GM19438 (cell line): ENCODE data around the gene ZYG11B.
A peak's percentile ranks its signal among the peaks of the same experiment; 100 is the strongest.
"Not testable (repeated sequence)": the region's sequence is repeated elsewhere in the genome, so short reads cannot be mapped to it uniquely, and the experiment has no call there.

Source experiments
- ATAC-seq: cut with Tn5 transposase; IDR thresholded peaks from one replicate; pipeline ENCODE4 v1.9.1; 2021; ENCODE audit warnings: low read depth; ENCODE audit not compliant: unreplicated experiment

ZYG11B gene

DNA sequence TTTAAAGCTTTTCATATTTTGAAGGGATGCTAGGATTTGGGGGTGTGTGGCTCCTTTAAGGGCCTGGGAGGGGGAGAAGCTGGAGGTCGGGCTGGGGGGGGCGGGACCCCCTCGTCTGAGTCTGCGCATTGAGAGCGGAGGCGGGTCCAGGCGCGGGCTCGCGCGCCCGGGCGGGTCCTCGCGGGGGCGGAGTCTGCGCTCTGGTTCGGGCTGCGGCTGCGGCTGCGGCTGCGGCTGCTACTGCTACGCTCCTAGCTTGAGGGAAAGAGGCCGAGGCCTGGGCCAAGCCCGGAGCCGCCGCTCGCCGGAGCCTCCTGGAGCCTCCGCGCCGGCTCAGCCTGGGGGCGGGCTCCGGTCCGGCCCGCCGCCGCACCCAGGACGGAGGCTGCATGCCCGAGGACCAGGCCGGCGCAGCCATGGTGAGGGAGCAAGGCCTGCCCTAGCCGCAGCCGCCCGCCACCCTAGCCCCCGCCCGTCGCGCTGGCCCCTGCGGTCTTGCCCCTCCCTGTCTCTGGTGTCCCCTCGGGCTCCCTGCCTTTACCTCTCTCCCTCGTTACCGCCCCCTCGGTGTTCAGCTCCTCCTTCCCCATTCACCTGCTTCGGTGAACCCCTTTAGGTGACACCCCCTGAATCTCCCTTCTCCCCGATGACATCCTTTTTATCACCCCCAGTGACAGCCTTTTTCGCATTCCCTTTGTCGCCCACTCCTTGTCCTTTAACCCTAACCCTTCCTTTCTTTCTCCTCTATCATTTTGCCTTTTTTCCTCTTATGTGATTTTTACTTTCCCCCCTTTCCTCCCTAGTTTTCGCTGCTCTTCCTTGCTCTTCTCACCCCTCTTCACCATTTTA is at the start of gene ZYG11B:
Gene ZYG11B, plus strand, starts transcription at position 189 of the 849 bp plus-strand sequence. Its CDS starts 201 bp downstream, at position 390.
- ATAC-seq, result peak; percentile 97

DNA sequence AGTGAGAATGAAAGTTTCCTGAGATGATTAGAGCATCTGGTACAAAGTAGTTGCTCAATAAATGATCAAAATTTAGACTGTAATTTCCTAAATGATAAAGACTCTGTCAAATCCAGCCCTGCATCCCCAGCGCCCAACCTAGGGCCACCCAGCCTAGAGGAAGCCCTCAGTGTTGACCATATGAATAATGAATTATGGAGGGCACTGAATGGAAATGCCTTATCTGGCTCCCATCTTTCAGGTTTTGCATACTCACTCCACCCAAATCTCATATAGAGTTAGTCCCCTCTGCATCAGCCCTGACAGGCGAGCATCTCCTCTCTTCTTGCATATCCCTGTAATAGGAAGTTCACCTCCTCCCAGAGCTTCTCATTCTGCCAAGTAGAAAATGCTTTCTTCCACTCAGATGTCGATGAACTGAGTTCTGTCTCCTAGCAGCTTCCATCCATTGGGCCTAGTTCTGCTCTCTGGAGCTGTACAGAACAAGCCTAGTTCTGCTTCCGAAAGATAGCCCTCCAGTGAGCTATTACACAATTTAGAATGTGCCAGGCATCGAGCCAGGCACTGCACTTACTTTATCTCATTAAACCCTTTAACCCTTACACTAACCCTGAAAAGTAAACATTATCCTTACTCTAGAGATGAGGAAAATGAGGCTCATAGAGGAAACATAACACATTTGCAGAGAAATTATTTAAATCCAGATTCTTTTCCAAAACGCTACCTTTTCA is 49.0 kb upstream of the ZYG11B start:
- no peak for ATAC-seq

DNA sequence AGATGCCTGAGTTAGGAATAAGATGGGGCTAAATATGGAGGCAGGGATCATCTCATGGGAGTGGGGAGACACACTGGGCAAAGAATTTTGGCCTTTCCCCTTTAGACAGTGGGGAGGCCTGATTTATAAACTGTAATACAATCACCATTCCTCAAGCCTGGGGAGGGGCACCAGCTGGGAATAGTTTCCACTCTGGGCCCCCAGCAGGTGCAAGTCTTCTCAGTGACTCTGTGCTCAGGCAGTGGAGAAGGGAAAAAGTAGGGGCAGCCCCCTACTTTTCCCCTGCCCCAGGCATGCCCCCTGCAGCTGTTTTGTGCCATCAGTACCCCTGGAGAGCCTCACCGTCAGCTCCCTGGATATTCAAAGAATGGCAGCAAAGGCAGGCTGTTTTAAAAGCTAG is 47.2 kb upstream of the ZYG11B start:
- ATAC-seq, result no peak

DNA sequence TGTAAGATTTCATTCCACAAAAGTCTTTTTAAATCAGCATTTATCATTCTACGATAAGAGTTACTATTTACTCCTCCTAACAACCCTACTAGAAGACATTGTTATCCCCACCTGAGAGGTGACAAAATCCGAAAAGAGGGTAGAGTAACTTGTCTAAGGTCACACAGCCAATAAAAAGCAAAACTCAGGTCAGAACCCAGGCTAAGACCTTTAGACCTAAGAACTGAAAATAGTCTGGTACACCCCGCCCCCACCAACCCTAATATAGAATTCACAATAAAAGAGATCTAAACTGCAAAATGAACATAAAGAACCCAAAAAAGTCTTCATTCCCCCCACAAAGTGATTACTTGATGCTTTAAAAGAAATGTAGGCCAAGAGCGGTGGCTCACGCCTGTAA is 46.8 kb upstream of the ZYG11B start:
- no peak for ATAC-seq

DNA sequence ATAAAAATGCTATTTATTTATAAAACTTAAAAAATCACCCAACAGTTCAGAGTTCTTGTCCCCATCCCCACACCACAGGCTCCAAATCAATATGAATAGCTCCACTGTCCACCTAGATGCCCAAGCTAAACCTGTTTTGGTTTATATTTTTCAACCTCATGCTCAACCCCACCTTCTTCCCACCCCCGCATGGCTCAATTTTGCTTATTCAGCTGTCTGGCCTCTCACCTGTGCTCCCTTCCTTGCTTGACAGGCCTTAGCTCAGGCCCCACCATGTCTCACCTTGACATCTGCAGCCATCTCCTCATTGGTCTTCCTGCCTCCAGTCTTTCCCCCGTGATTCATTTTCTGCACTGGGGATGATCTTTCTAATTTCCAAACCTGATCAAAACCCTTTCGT is 45.9 kb upstream of the ZYG11B start:
- ATAC-seq, result no peak

DNA sequence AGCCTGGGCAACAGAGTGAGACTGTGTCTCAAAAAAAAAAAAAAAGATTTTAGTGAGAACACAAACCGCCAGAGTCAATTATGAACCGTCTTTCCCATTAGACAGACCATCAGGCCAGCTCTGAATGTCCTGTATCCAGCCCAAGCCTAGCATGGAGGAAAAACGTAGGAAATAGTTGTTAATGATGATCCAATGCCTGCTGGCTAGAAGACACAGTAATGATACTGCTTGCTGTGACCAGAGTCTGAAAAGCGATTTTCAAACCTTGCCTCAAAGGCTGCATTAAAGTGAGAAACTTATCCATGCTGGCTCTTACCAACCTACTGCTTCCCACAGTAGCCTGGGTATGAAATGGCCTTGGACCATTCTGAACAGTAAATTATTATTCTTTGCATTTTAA is 45.1 kb upstream of the ZYG11B start:
- no peak for ATAC-seq

DNA sequence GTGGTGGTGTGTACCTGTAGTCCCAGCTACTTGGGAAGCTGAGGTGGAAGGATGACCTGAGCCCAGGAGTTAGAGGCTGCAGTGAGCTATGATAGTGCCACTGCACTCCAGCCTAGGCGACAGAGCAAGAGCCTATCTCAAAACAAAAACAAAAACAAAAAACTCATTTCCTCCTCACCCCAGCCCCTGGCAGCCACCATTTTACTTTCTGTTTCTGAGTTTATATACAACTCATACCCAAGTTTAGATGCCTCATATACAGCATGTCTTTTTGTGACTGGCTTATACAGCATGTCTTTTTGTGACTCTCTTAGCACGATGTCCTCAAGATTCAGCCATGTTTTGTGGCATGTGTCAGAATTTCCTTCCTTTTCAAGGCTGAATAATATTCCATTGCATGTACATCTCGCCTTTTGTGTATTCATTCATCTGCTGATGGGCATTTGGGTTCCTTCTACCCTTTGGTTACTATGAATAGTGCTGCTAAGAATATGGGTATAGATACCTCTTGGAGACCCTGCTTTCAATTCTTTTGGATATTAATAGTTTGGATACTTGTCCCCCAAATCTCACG is 42.8 kb upstream of the ZYG11B start:
- ATAC-seq, result no peak

DNA sequence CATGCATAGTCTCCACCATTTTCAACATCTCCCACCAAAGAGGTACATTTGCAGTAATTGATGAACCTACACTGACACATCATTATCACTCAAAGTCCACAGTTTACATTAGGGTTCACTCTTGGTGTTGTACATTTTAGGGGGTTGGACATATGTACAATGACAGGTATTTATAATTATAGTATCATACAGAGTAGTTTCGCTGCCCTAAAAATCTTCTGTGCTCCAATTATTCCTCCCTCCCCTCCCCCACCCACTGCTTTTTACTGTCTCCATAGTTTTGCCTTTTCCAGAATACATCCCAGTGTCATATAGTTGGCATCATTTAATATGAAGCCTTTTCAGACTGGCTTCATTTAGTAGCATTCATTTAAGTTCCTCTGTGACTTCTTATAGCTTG is 41.7 kb upstream of the ZYG11B start:
- no peak for ATAC-seq

DNA sequence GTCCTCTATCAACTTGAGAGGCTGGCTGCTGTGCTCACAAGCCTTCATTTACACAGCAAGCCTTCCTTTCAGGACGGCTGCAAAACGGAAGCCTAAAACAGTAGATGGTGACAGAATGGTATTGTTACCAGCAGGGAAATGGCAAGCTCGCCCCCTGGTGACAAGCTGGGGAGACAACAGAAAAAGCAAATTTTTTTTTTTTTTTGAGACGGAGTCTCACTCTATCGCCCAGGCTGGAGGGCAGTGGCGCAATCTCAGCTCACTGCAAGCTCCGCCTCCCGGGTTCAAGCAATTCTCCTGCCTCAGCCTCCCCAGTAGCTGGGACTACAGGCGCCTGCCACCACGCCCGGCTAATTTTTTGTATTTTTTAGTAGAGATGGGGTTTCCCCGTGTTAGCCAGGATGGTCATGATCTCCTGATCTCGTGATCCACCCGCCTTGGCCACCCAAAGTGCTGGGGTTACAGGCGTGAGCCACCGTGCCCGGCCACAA is 39.9 kb upstream of the ZYG11B start:
- peak; percentile 66 for ATAC-seq

DNA sequence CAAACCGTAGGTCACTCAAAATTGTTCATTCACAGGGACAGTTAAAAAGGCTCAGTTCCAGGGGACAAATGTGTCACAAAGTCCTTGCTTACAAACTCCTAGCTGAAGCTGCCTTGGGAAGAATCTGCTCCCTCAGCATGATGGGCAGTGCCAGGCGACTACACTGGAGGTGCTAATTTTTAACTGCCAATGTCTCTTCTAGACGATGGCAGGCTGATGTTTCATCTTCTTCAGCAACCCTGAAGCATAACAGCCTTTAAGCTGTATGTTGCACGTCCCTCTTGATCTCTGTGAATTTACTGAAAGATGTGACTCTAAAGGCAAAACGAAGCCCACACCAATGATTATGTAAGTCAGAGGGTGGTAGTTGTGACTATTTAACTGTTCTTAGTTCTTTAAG is 39.4 kb upstream of the ZYG11B start:
- no peak for ATAC-seq

DNA sequence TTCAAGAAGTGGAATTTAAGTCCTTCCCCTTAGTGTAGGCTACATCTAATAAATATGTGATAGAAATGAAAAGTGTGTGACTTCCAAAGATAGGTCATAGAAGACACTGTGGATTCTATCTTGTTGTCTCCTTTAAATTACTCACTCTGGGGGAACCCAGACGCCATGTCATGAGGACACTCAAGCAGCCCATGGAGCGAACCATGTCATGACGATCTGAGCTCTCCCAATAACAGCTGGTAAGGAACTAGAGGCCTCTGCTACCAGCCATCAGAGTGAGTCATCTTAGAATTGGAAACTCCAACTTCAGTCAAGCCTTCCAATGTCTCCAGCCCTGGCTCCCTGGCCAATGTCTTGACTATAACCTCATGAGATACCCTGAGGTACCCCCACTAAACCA is 34.4 kb upstream of the ZYG11B start:
- ATAC-seq, result no peak

DNA sequence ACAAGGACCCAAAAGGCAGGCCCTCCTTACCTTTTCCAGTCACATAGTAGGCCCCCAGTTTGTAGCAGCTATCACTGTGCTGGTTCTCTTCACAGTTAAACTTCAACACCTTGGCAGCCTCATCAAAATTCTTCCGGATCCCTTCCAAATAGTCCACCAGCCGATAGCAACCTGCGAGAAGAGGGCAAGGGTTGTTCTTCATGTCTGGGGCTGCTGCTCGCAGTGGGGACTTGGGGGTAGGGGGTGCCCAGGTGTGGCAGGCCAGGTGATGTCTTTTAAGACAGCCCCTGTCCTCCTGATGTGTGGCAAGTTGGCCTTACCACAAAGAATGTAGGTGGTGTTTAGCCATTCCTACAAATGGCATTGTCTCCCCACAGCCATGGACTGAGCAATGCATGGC is 33.6 kb upstream of the ZYG11B start:
- ATAC-seq, result no peak

DNA sequence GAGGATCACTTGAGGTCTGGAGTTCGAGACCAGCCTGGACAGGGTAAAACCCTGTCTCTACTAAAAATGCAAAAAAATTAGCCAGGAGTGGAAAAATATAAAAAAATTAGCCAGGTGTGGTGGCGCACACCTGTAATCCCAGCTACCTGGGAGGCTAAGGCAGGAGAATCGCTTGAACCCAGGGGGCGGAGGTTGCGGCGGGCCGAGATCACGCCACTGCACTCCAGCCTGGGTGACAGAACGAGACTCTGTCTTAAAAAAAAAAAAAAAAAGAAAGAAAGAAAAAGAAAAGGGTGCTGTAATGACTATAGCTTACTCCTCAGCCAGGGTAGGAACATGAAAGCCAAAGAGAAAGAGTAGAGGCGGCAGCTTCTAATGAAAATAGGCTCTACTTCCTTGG is 32.9 kb upstream of the ZYG11B start:
- not testable (repeated sequence) for ATAC-seq

DNA sequence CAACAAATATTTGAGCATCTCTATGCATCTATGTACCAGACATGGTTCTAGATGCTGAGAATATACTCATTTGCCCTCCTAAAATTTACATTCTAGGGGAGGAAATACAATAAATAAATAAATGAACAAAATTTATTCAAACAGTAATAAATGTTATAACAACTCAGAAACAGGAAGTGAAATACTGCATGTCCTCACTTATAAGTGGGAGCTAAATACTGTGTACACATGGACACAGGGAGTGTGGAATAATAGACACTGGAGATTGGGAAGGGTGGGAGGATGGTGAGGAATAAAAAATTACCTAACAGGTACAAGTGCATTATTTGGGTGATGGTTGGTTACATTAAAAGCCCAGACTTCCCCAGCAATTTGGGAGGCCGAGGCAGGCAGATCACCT is 32.4 kb upstream of the ZYG11B start:
- no peak for ATAC-seq

DNA sequence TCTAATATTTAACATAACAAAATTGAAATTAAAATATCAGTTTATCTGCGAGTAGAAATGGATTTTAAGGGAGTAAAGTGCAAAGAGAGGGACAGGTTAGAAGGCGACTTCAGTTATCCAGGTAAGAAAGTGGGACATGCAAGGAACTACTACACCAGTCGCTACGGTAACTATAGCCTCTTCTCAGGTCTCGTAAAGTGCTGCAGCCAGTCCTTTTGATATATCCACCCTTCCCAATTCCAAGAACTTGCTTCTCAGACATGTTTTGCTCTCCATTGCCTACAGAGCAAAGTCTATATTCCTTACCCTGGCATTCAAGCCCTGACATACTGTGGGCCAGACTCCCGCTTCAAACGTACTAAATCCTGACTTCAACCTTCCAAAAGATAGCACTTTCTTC is 30.6 kb upstream of the ZYG11B start:
- no peak for ATAC-seq

DNA sequence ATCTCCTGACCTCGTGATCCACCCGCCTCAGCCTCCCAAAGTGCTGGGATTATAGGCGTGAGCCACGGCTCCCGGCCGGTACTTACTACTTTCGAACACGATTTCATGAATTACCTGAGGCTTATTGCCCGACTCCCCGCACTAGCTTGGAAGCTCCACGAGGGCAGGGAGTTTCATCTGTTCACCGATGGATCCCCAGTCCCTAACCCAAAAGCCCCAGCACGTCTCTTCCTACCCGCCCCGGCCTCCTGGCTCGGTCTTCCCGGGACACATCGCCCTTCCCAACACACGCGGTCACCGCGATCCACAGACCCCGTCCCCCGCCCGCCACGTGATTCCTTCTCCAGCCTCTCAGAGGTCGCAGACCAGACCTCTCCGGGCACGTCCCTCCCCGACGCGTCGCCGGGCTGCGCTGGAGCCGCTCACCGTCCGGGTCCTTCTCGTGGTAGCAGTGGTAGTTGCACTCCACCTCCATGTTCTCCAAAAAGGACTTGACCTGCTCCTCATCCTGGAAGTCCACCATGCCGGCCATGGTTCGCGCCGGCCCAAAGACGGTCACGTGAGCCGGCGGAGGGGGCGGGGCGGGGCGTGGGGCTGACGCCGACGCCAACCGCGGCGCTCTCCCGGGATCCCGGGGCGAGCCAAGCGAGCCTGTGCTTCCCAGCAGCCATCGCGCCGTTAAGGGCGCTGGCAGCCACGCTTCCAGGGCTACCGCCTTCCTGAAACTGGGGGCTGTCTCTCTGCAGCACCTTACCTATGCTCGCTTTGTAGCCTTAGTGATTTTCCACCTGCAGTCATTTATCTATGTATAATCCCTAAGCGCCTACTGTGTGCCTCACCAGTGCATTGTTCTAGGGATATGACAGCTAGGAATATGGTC is 28.2 kb upstream of the ZYG11B start, which contains the start of gene COA7:
Gene COA7, minus strand, starts transcription at position 553 of the 880 bp plus-strand sequence. Its CDS starts 21 bp downstream, at position 532.
- peak; percentile 55 for ATAC-seq

DNA sequence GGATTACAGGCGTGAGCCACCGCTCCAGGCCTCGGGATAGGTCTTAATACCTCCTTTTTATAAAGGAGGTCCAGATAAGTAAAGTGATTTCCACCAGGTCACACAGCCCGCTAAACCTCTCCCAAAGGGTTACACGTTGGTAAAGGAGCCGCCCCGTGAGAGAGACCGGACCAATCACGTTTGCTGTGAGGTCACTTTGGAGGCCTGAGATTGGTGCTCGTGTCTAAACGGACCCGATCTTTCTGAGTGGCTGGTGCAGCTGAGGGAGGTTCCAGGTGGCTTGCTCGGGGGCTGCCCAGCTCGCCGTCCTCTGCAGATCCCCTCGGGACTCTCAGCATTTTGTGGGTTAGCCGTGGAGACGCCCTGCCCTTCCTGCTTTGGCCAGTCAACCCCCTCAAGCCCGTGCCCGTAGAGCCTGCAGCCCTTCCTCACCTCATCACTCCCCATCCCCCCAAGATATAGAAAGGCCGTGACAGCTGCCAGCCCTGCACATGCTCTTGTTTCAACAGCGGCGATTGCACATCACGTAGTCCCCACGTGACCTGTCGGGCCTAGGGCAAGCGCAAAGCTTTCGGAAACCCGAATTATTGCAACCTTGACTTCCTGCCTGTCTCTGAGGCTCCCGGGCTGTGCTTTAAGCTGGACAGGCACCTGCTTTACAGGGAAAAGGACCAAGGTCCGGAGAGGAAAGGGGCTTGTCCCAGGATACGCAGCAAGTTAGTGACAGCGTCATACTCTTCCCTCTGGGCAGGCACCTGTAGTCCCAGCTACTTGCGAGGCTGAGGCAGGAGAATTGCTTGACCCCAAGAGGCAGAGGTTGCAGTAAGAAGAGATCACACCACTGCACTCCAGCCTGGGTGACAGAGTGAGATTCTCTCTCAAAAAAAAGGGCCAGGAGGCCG is 23.1 kb upstream of the ZYG11B start:
- peak; percentile 86 for ATAC-seq

DNA sequence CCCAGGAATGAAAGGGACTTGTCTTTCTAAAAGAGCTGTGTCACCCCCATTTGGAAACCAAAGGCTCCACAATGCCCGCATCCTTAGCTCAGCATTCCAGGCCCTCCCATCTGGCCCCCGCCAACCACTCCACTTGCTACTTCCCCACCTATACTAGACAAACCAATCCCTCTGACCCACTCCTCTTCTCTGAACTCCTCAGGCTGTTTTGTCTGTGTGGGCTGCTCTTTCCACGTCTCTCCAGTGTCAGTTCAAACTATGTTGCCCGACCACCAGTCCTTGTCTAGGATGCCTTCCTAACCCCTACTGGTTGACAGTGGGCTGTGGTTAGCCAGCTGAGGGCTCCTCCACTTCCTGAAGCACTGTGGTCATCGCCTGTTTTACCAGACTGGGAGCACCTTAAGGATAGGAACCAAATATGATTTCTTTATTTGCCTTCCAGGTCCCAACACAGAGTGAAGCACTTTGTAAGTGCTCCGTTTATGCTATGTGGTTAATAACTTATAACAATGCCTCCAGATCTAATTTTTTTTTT is 20.1 kb upstream of the ZYG11B start:
- no peak for ATAC-seq
